GM18505 (cell line): ENCODE results near the gene DOCK4.
A peak's percentile ranks its signal among the peaks of the same experiment; 100 is the strongest.

ENCODE experiments used
- ATAC-seq: cut with Tn5 transposase; IDR thresholded peaks from one replicate; pipeline ENCODE4 v1.9.1; 2021; ENCODE audit not compliant: unreplicated experiment
- POLR2A ChIP-seq: IDR thresholded peaks from 4 replicates; pipeline ENCODE4 v1.6.1; 2011; ENCODE audit warnings: borderline replicate concordance; ENCODE audit not compliant: insufficient read depth, insufficient read length; ENCODE audit errors: extremely low read depth

DOCK4 gene

DNA sequence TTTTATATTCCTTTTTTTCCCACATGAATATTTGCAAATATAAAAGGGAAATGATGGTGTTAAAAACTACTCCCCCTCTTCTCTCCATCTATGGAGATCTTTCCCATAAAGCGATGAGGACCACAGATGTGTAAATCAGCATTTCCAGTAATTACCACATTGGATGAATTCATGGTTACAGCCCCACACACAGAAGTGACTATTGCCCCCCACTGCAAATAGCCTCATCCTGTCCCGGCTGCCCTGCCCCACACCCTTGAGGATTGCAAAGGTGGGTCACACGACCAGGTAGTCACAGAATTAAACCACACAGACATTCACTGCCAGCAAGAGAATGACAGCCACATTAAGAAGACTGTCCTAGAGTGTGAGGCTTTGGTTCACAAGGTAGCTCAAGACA is 145.1 kb downstream of the DOCK4 start:
- no peak for ATAC-seq
- TF ChIP-seq POLR2A, result no peak

DNA sequence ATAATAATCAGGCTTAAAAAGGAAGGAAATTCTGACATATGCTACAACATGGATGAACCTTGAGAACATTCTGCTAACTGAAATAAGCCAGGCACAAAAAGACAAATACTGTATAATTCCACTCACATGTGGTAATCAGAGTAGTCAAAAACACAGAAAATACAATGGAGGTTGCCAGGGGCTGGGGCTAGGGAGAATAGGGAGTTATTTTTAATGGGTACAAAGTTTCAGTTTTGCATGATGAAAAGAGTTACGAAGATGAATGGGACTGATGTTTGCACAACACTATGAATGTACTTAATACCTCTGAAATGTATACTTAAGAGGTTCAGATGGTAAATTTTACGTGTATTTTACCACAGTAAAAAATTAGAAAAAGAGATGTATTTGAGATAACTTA is 145.6 kb downstream of the DOCK4 start:
- TF ChIP-seq POLR2A, result no peak
- no peak for ATAC-seq

DNA sequence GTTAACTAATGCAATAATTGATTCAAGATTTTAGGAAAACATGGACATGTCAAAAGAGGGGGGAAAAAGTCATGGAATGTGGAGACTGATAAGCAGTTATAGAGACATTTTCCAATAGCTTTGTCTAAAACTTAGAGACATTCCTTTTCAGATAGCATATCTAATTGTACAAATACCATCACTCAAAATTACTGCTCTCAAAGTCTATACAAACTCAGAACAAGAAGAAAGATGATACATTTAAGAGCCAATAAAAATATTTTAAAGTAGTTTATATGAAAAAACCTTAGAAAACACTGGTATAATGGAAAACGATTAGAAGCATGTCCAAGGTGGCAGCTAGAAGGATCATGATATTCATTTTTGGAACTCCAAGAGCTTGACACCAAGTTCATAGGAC is 146.5 kb downstream of the DOCK4 start:
- no peak for ATAC-seq
- TF ChIP-seq POLR2A, result peak; percentile 16

DNA sequence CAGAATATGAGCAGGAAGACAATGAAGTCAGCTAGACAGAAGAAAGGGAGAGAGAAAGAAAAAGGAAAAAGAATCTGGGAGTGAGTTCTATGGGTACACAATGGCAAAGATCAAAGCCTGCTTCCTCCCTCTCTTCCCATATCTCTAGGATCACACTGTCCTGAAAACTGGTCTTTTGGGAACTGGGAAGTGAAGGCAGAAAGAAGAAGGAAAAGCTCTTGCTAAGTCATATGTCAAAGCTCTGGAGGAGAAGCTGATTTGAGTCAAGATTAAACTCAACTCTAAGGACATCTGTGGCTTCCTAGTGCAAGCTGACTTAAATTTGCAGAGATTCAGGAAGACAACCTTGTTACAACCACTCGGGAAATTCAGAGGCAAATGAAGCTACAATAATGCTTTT is 147.5 kb downstream of the DOCK4 start:
- TF ChIP-seq POLR2A, result no peak
- no peak for ATAC-seq

DNA sequence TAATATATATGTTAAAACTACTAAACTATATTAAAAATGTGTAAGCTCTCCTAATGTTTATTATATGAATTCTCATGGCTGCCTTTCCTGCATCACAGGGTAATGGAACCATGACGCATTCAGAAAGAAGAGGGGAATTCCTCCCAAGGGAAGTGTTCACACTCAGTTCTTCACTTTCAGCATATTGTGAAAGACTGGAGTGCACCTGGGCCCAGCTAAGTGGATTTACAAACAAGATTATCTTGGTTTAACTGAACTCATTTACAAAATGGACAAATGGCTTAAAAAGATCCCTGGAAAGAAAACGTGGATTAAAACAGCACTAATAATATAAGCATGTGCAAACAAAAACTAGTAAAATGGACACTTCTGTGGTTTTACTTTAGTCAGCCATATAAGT is 149.8 kb downstream of the DOCK4 start:
- ATAC-seq, result no peak
- no peak for TF ChIP-seq POLR2A

DNA sequence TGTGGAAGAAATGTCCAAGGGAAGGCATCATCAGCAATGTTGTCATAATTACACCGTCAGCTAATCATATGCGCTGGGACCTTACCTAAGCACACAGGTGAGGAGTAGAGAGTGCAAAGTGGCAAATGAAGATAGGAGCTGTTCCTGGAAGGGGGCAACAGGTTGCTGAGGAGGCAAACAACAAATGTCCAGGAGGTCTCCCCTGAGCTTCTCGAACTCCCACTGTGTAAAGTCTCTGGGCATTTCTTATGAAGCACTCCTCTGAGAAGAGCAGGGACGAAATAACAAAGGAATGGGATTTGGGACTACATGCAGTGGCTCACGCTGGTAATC is 152.5 kb downstream of the DOCK4 start:
- no peak for TF ChIP-seq POLR2A
- no peak for ATAC-seq

DNA sequence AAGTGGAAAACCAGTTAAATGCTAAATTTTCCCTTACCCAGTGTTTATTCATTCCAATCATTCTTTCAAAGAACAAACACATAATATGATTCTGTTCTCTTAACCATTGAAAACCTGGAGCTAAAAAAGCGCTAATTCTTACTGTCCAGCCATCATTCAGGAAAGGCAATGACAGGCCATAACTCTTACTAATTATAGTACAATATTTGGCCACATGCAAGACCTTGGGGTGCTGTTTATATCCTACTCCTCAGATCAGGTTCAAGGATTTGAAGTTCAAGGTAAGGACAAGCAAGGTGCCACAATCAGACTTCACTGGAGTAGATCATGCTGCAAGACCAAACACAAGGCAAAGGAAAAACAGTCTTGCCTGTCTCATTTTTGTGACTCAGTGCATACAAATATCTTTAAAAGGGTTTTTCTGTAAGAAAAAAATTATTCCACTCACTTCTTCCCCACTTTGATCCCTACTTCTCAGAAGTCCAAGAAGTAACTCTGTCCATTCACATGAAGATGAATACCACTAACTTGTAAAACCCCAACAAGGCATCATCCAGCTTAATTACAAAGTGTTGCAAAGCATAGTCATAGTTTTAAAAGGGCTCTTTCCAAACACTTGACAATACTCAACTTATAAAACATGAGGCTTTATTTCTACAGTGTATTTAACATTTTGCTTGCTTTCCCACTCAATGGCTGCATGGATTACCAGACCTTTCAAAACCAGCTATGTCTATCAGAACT is 153.0 kb downstream of the DOCK4 start:
- TF ChIP-seq POLR2A, result no peak
- ATAC-seq, result no peak

DNA sequence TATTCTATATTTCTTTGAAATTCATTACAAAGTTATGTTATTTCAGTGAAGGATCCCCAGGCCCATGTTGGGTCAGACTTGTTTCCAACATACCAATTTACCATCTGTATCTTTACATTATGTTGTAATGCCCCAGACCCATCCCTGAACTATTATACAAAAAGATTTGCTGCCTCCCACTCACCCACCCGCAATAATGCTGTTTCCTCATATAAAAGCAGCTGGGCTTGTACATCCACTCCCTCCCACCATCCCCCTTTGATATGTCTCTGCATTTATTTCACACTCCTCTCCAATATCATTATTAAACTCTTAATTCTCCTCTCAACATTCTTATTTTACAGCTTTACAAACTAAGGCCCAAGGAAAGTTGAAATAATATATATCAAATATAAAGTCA is 153.7 kb downstream of the DOCK4 start:
- no peak for TF ChIP-seq POLR2A
- ATAC-seq, result no peak

DNA sequence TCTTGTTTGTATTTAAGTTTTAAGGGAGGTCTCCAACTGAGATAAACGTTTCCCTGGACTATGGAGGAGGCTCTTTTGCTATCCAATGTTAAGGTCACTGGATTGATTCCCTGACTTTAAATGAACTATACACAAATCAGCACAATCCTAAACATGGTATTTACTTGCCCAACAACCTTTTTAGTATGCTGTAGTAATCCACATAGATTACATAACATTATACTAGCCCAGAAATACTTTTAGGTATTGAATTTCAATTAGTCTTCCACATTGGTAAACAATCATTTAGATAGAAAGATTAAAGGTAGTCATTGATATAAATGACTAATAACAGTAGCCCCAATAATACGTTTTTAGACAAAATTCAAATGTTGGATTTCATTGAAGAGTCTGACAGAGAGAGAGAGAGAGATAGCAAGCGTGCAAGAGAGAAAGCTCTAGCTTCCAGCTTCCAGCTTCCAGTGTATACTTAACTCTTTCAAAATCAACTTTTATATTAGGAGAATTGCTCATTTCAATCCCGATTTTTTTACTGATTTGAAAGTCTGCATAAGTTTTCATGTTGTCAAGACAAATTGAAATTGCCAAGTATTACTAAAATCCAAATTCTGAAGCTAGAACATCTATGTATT is 155.8 kb downstream of the DOCK4 start:
- no peak for TF ChIP-seq POLR2A
- ATAC-seq, result no peak

DNA sequence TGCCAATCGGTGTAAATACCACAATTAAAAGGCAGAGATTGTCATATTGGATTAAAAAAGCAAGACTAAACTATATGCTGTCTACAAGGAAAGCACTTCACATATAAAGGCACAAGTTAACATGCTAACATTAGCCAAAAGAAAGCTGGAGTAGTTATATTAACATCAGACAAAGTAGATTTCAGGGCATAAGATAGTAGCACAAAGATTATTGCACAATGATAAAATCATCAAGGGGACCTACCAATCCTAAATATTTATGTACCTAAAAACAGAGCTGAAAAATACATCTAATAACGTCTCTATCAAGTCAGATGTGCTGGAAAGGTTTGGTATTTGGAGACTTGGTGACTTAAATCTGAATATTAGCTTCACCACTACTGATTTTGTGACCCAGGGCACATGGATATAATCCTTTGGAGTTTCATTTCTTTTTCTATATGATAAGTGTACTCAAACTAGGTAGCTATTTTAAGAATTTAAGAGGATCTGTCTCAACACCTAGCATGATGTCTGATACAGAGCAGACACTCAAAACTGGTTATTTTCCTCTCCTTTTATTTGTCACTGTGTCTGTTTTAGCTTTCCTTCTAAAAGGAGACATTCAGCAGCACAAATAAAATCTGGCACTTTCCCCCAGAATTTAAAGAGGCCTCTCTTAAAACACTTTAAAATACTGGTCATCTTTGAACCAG is 156.5 kb downstream of the DOCK4 start:
- no peak for TF ChIP-seq POLR2A
- ATAC-seq, result no peak

DNA sequence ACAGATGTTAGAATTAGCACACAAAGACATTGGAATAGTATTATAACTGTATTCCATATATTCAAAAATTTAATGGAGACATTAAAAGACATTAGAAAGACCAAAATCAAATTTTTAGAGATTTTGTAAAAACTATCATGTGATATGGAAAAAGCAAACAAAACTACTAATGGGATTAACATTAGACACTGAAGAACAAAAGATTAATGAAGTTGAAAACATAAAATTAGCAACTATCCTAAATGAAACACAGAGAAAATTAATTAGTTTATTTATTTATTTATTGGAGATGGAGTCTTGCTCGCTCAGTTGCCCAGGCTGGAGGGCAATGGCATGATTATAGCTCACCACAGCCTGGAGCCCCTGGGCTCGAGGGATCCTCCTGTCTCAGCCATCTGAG is 158.8 kb downstream of the DOCK4 start:
- ATAC-seq, result no peak

DNA sequence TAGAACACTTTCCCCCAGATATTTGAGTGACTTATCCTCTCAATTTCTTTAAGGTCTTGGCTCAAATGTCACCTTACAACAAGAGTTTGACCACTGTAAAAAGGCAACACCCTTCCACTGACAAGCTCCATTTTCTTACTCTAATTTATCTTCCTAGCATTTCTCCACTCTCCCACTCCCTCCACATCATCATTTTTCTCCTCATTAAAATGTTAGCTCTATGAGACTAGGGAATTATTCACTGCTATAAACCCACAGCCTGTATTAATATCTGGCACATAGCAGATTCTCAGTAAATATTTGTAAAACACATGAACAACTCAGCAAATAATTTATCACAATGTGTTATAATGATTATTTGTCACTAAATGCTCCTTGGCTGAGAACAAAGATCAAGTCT is 161.0 kb downstream of the DOCK4 start:
- ATAC-seq, result no peak

More for the DNA sequence above, 158.8 kb downstream of the DOCK4 start:
- TF ChIP-seq POLR2A, result no peak

DNA sequence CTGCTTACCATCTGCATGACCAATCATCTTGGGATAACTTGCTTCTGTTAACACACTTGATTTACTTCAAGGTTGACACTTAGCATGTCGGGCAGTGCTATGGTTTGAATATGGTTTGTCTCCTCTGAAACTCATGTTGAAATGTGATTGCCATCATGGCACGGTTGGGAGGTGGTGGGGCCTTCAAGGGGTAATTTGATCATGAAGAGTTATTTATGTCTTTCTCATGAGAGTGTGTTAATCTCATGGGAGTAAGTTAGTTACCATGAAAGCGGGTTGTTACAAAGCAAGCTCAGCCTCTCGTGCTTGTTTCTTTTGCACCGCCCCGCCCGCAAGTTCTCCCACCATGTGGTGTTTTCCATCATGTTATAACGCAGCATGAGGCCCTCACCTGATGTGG is 163.6 kb downstream of the DOCK4 start:
- TF ChIP-seq POLR2A, result no peak
- ATAC-seq, result no peak

More for the DNA sequence above, 161.0 kb downstream of the DOCK4 start:
- TF ChIP-seq POLR2A, result no peak

DNA sequence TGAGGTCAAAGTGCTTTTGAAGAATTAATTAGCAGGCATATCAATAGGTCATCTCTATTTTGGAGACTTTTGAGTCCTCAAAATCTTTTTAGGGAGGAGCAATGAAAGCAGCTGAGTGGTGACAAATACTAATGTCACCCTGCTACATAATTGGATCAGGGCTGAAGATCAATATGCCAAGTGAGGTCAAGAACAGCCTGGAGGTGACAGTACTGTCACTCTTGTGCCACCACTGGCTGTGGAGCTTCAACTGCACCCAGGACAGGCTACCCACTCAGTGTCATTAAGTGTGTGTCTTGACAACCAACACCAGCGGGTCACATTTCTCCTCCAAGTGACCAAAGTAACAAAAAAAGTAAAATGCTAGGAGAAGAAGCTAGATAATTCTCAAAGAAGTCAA is 167.8 kb downstream of the DOCK4 start:
- ATAC-seq, result no peak
- TF ChIP-seq POLR2A, result no peak
